Mesendoderm (in vitro differentiated cells): Measurements from ENCODE around the gene FBXO27.
"Not testable (repeated sequence)": the region's sequence is repeated elsewhere in the genome, so short reads cannot be mapped to it uniquely, and the experiment has no call there.

Experiments used
- DNase-seq: peaks from one replicate; pipeline ENCODE4 v3.0.0; 2013
- H2AK5ac ChIP-seq: 2 replicates; pipeline ENCODE4 v1.6.1; 2013; ENCODE audit warnings: low read length, inconsistent platforms
- H2BK120ac ChIP-seq: 2 replicates; pipeline ENCODE4 v1.6.1; 2013; ENCODE audit warnings: low read depth, mild to moderate bottlenecking, low read length, moderate library complexity, mixed read lengths
- H2BK15ac ChIP-seq: replicated peaks from 2 replicates; pipeline ENCODE4 v1.6.1; 2013; ENCODE audit warnings: low read depth, mild to moderate bottlenecking, moderate library complexity
- H2BK5ac ChIP-seq: 2 replicates; pipeline ENCODE4 v1.6.1; 2013; ENCODE audit warnings: low read length, inconsistent platforms
- H3K18ac ChIP-seq: 2 replicates; pipeline ENCODE4 v1.6.1; 2013; ENCODE audit warnings: mild to moderate bottlenecking, low read length, mixed read lengths
- H3K23ac ChIP-seq: one replicate; pipeline ENCODE4 v1.6.1; 2013; ENCODE audit warnings: low read length
- H3K27ac ChIP-seq: 2 replicates; pipeline ENCODE4 v1.5.1; 2013; ENCODE audit warnings: low read depth, mild to moderate bottlenecking, inconsistent platforms, low read length, moderate library complexity
- H3K27me3 ChIP-seq: 2 replicates; pipeline ENCODE4 v1.6.1; 2013; ENCODE audit warnings: low read length, control low read depth, mild to moderate bottlenecking, inconsistent platforms; ENCODE audit not compliant: insufficient read depth, poor library complexity
- H3K36me3 ChIP-seq: 2 replicates; pipeline ENCODE4 v1.6.1; 2013; ENCODE audit warnings: low read length, inconsistent platforms; ENCODE audit not compliant: control insufficient read depth, insufficient read depth
- H3K4ac ChIP-seq: one replicate; pipeline ENCODE4 v1.6.1; 2013; ENCODE audit warnings: low read depth, mild to moderate bottlenecking, low read length, moderate library complexity
- H3K4me1 ChIP-seq: 2 replicates; pipeline ENCODE4 v1.6.1; 2013; ENCODE audit warnings: low read depth, low read length, inconsistent platforms; ENCODE audit not compliant: control insufficient read depth
- H3K4me2 ChIP-seq: 2 replicates; pipeline ENCODE4 v1.6.1; 2013; ENCODE audit warnings: low read length
- H3K4me3 ChIP-seq: 2 replicates; pipeline ENCODE4 v1.5.1; 2013; ENCODE audit warnings: mild to moderate bottlenecking, low read length
- H3K56ac ChIP-seq: one replicate; pipeline ENCODE4 v1.6.1; 2013; ENCODE audit warnings: low read length
- H3K79me1 ChIP-seq: 2 replicates; pipeline ENCODE4 v1.6.1; 2013; ENCODE audit warnings: low read length, inconsistent platforms
- H3K79me2 ChIP-seq: 2 replicates; pipeline ENCODE4 v1.6.1; 2013; ENCODE audit warnings: mild to moderate bottlenecking, low read length; ENCODE audit not compliant: control insufficient read depth, insufficient read depth
- H3K9ac ChIP-seq: 2 replicates; pipeline ENCODE4 v1.6.1; 2013; ENCODE audit warnings: low read length, inconsistent platforms
- H4K5ac ChIP-seq: one replicate; pipeline ENCODE4 v1.6.1; 2013; ENCODE audit warnings: low read length
- H4K8ac ChIP-seq: one replicate; pipeline ENCODE4 v1.6.1; 2013; ENCODE audit warnings: low read depth, mild to moderate bottlenecking, control low read depth, low read length, moderate library complexity
- WGBS: extraction: QIAGEN DNeasy Blood & Tissue Kit; methylation state at CpG from one replicate; pipeline ENCODE4 v1.1.7; 2013; ENCODE audit warnings: low lambda C conversion rate, missing lambda C conversion rate; ENCODE audit not compliant: insufficient coverage; ENCODE audit errors: extremely low coverage; 5-methylcytosine and 5-hydroxymethylcytosine counted together

FBXO27 gene

GRCh38 chr19:38990949-38991697 is 41.2 kb downstream of the FBXO27 start:
- Histone ChIP-seq H3K36me3 (no peaks in the 10 kb centered on the region), H4K8ac (no peak overlapping the region)

GRCh38 chr19:38989614-38990013 is 42.7 kb downstream of the FBXO27 start:
- no CpG with 5 or more reads among the region's 1 CpG for WGBS
- H3K4ac ChIP-seq, H2AK5ac ChIP-seq, H2BK120ac ChIP-seq, H3K4me2 ChIP-seq, H3K27me3 ChIP-seq, H3K36me3 ChIP-seq, H2BK15ac ChIP-seq, DNase-seq, H3K4me3 ChIP-seq, H3K27ac ChIP-seq, H3K79me1 ChIP-seq, H4K5ac ChIP-seq, H2BK5ac ChIP-seq, H3K23ac ChIP-seq, H3K79me2 ChIP-seq, H3K9ac ChIP-seq, H3K4me1 ChIP-seq, H3K56ac ChIP-seq, H4K8ac ChIP-seq, H3K18ac ChIP-seq: not testable (repeated sequence)

More at GRCh38 chr19:38990949-38991697, 41.2 kb downstream of the FBXO27 start:
- H3K18ac ChIP-seq: no peak overlapping the region
- no peak overlapping the region for H3K23ac ChIP-seq
- DNase-seq: no peak
- H3K4me1 ChIP-seq: peaks cover 4% of the 10 kb centered on the region
- H3K4ac ChIP-seq: no peak overlapping the region
- no peak overlapping the region for H2BK120ac ChIP-seq
- no peak overlapping the region for H2BK15ac ChIP-seq
- no peak overlapping the region for H3K9ac ChIP-seq
- H3K27ac ChIP-seq: no peak overlapping the region
- H3K4me2 ChIP-seq: no peak overlapping the region
- no peaks in the 10 kb centered on the region for H3K79me1 ChIP-seq
- H2BK5ac ChIP-seq: no peak overlapping the region
- no peak overlapping the region for H2AK5ac ChIP-seq
- no peak overlapping the region for H4K5ac ChIP-seq
- H3K56ac ChIP-seq: no peak overlapping the region
- H3K4me3 ChIP-seq: no peak overlapping the region
- H3K79me2 ChIP-seq: no peaks in the 10 kb centered on the region
- WGBS: no CpG with 5 or more reads among the region's 13 CpGs
- no peaks in the 10 kb centered on the region for H3K27me3 ChIP-seq

GRCh38 chr19:38989066-38989605 is 43.2 kb downstream of the FBXO27 start:
- Histone ChIP-seq H2AK5ac (no peak overlapping the region), H2BK15ac (no peak overlapping the region), H3K27me3 (no peaks in the 10 kb centered on the region), H3K4ac (no peak overlapping the region), H3K18ac (no peak overlapping the region), H3K23ac (no peak overlapping the region), H3K56ac (peak overlapping the region; percentile 30), H3K79me2 (no peaks in the 10 kb centered on the region), H3K4me1 (peaks cover 3% of the 10 kb centered on the region), H2BK120ac (no peak overlapping the region), H3K9ac (no peak overlapping the region), H3K36me3 (no peaks in the 10 kb centered on the region), H3K4me2 (no peak overlapping the region), H3K79me1 (no peaks in the 10 kb centered on the region), H3K27ac (no peak overlapping the region), H3K4me3 (no peak overlapping the region), H4K8ac (no peak overlapping the region), H4K5ac (no peak overlapping the region), H2BK5ac (no peak overlapping the region)
- WGBS: no CpG with 5 or more reads among the region's 12 CpGs
- DNase-seq: peak; percentile 69

- H3K56ac ChIP-seq, H2BK15ac ChIP-seq, H3K27ac ChIP-seq, H3K36me3 ChIP-seq, H2AK5ac ChIP-seq, H2BK5ac ChIP-seq, H3K9ac ChIP-seq, H4K5ac ChIP-seq, DNase-seq, H3K4me3 ChIP-seq, H3K4ac ChIP-seq, H3K4me2 ChIP-seq, H3K23ac ChIP-seq, H3K79me1 ChIP-seq, H3K79me2 ChIP-seq, H4K8ac ChIP-seq, H3K18ac ChIP-seq, H3K27me3 ChIP-seq, H2BK120ac ChIP-seq, H3K4me1 ChIP-seq: not testable (repeated sequence)
- no CpG with 5 or more reads among the region's 4 CpGs for WGBS
These were observed 43.7 kb downstream of the FBXO27 start for GRCh38 chr19:38988627-38989026.

GRCh38 chr19:38987745-38988144 is 44.6 kb downstream of the FBXO27 start:
- not testable (repeated sequence) for H3K9ac ChIP-seq, H2AK5ac ChIP-seq, H3K79me2 ChIP-seq, H3K36me3 ChIP-seq, H3K4me3 ChIP-seq, H3K4me2 ChIP-seq, H4K5ac ChIP-seq, H4K8ac ChIP-seq, DNase-seq, H2BK120ac ChIP-seq, H3K4ac ChIP-seq, H3K56ac ChIP-seq, H3K27me3 ChIP-seq, H3K18ac ChIP-seq, H3K23ac ChIP-seq, H3K79me1 ChIP-seq, H2BK5ac ChIP-seq, H2BK15ac ChIP-seq, H3K27ac ChIP-seq, H3K4me1 ChIP-seq
- no CpG with 5 or more reads among the region's 6 CpGs for WGBS

GRCh38 chr19:38985262-38985661 is 47.1 kb downstream of the FBXO27 start:
- Histone ChIP-seq H2BK15ac (no peak overlapping the region), H3K27me3 (no peaks in the 10 kb centered on the region), H3K27ac (no peak overlapping the region), H3K4ac (no peak overlapping the region), H4K8ac (no peak overlapping the region), H3K36me3 (no peaks in the 10 kb centered on the region), H3K23ac (no peak overlapping the region), H2AK5ac (no peak overlapping the region), H2BK5ac (no peak overlapping the region), H3K79me1 (no peaks in the 10 kb centered on the region), H3K9ac (no peak overlapping the region), H2BK120ac (no peak overlapping the region), H3K79me2 (no peaks in the 10 kb centered on the region), H3K4me1 (peaks cover 3% of the 10 kb centered on the region), H3K56ac (no peak overlapping the region), H3K4me3 (no peak overlapping the region), H3K4me2 (no peak overlapping the region), H4K5ac (no peak overlapping the region), H3K18ac (no peak overlapping the region)
- WGBS: no CpG with 5 or more reads among the region's 1 CpG
- peak; percentile 28 for DNase-seq
